ENCODE results near the gene ADCY6. TPM values are rescaled to one million over a fixed set of nuclear protein-coding genes. Genes with fewer than 3 reads are reported as not detected.

ADCY6 gene
- polyA plus RNA-seq, 3 donors = 0.03 to 0.29 TPM; not detected in 1

DNA sequence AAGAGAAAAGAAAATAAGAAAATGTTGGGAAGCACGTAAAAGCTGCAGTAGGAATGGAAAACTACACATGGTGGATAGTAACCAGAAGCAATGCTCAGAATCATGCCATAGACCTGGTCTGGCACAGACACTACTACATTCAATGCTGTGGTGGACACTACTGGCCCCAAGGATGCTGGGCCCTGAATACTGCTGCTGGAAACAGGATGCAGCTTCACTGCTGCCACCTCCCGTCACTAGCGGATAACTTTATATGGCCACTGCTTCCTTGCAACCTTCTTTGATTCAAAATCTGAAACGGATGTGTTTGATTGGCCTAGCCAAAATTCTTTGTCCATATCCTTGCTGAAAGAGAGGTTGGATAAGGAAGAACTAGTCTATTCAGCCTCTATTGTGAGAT is 30.7 kb downstream of the ADCY6 start:
- H3K9ac ChIP-seq (ENCODE audit: insufficient read depth, low read length, poor library complexity, severe bottlenecking) = no peak overlapping the region
- no peaks in the 10 kb centered on the region for H3K9me3 ChIP-seq (replicated peaks in 1 of 2; ENCODE audit: control insufficient read depth in 1 of 2, insufficient read depth in 1 of 2, low read length in 2 of 2)
- Mint-ChIP-seq H3K36me3 (no peaks in the 10 kb centered on the region), H3K27me3 (ENCODE audit: low read depth in 3 of 3) (peaks cover 0 to 3% (median 2%) of the 10 kb centered on the region in 3 donors), H3K27ac (no peak overlapping the region), H3K4me1 (no peaks in the 10 kb centered on the region), H3K4me3 (no peak overlapping the region), H3K9me3 (peaks cover 0 to 3% (median 0%) of the 10 kb centered on the region in 7 donors)
- no peak for DNase-seq
- no peaks in the 10 kb centered on the region for H3K4me1 ChIP-seq (ENCODE audit: control insufficient read depth in 1 of 2, insufficient read depth in 2 of 2, low read length in 2 of 2)
- no peak overlapping the region for H2AFZ ChIP-seq (ENCODE audit: insufficient read depth, low read depth, low read length, poor library complexity, severe bottlenecking)
- H3K36me3 ChIP-seq (replicated peaks in 1 of 2; ENCODE audit: control insufficient read depth in 1 of 2, insufficient read depth in 2 of 2, low read length in 2 of 2) = no peaks in the 10 kb centered on the region
- TF ChIP-seq, protein P1, sequence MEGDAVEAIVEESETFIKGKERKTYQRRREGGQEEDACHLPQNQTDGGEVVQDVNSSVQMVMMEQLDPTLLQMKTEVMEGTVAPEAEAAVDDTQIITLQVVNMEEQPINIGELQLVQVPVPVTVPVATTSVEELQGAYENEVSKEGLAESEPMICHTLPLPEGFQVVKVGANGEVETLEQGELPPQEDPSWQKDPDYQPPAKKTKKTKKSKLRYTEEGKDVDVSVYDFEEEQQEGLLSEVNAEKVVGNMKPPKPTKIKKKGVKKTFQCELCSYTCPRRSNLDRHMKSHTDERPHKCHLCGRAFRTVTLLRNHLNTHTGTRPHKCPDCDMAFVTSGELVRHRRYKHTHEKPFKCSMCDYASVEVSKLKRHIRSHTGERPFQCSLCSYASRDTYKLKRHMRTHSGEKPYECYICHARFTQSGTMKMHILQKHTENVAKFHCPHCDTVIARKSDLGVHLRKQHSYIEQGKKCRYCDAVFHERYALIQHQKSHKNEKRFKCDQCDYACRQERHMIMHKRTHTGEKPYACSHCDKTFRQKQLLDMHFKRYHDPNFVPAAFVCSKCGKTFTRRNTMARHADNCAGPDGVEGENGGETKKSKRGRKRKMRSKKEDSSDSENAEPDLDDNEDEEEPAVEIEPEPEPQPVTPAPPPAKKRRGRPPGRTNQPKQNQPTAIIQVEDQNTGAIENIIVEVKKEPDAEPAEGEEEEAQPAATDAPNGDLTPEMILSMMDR (IDR thresholded peaks at IDR 0.05) = no peak
- no peak overlapping the region for H3K4me3 ChIP-seq (replicated peaks in 1 of 3; ENCODE audit: low read depth in 2 of 3, low read length in 3 of 3)
- no peaks in the 10 kb centered on the region for H3K79me2 ChIP-seq (ENCODE audit: insufficient read depth, low read length)
- H3K27ac ChIP-seq (ENCODE audit: low read depth in 1 of 2, low read length in 2 of 2) = no peak overlapping the region
- intact Hi-C loops (cut with micrococcal nuclease) = no loop called here
- no peak overlapping the region for H3K4me2 ChIP-seq (replicated peaks; ENCODE audit: extremely low read depth, low read length, poor library complexity, severe bottlenecking)
- H4K20me1 ChIP-seq (ENCODE audit: insufficient read depth, low read length) = no peaks in the 10 kb centered on the region
- H3K27me3 ChIP-seq (ENCODE audit: control insufficient read depth in 2 of 2, insufficient read depth in 2 of 2, low read length in 2 of 2) = no peaks in the 10 kb centered on the region
- no CpG with 5 or more reads among the region's 4 CpGs for WGBS (ENCODE audit: insufficient coverage)

DNA sequence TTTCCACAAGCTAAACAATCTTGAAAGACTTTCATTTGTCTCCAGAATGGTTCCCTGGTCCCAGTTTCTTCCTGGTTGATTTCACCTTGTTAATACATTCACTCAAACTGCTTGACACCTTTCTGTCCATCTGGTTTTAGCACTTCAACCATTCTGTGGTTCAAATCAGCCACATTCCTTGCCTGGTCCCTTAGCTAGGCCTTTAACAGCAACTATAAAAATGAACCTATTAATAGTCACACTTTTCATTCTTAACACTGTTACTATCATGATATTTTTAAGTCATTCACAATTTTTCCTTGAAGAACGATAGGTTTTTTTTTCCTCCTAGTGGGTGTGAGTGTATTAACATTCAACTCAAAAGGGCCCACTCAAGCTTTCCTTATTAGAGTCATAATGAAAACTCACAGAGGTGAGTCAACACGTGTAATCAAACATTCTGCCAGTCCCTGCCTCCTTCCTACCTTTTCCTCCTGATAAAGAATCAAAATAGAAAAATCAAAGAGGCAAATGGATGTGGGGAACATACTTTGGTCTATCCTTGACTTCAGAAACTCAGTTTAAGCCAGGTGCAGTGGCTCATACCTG is 38.0 kb downstream of the ADCY6 start:
- H3K4me1 ChIP-seq (ENCODE audit: control insufficient read depth in 1 of 2, insufficient read depth in 2 of 2, low read length in 2 of 2) = no peaks in the 10 kb centered on the region
- H3K36me3 ChIP-seq (replicated peaks in 1 of 2; ENCODE audit: control insufficient read depth in 1 of 2, insufficient read depth in 2 of 2, low read length in 2 of 2) = no peaks in the 10 kb centered on the region
- no peaks in the 10 kb centered on the region for H3K27me3 ChIP-seq (ENCODE audit: control insufficient read depth in 2 of 2, insufficient read depth in 2 of 2, low read length in 2 of 2)
- intact Hi-C loops (cut with micrococcal nuclease) = loop anchor here in 1 of 2 donors (5.0 kb wide), 1 partner anchor 46 kb away; no protein-coding TSS in a partner anchor
- peaks cover 0 to 1% (median 0%) of the 10 kb centered on the region in 7 donors for H3K9me3 Mint-ChIP-seq
- peak overlapping the region in 1 of 7 donors; percentile 50 for H3K27ac Mint-ChIP-seq
- H3K9ac ChIP-seq (ENCODE audit: insufficient read depth, low read length, poor library complexity, severe bottlenecking) = no peak overlapping the region
- DNase-seq = no peak
- no peaks in the 10 kb centered on the region for H3K36me3 Mint-ChIP-seq
- no peak overlapping the region for H3K27ac ChIP-seq (ENCODE audit: low read depth in 1 of 2, low read length in 2 of 2)
- H3K4me3 ChIP-seq (replicated peaks in 1 of 3; ENCODE audit: low read depth in 2 of 3, low read length in 3 of 3) = no peak overlapping the region
- no peak overlapping the region for H3K4me2 ChIP-seq (replicated peaks; ENCODE audit: extremely low read depth, low read length, poor library complexity, severe bottlenecking)
- no peaks in the 10 kb centered on the region for H4K20me1 ChIP-seq (ENCODE audit: insufficient read depth, low read length)
- peaks cover 3% of the 10 kb centered on the region for H3K4me1 Mint-ChIP-seq
- no peak overlapping the region for H3K4me3 Mint-ChIP-seq
- WGBS (ENCODE audit: insufficient coverage) = no CpG with 5 or more reads among the region's 2 CpGs
- peaks cover 0 to 2% (median 2%) of the 10 kb centered on the region in 3 donors for H3K27me3 Mint-ChIP-seq (ENCODE audit: low read depth in 3 of 3)
- TF ChIP-seq, protein P1 (IDR thresholded peaks at IDR 0.05) = no peak
- no peak overlapping the region for H2AFZ ChIP-seq (ENCODE audit: insufficient read depth, low read depth, low read length, poor library complexity, severe bottlenecking)
- H3K9me3 ChIP-seq (replicated peaks in 1 of 2; ENCODE audit: control insufficient read depth in 1 of 2, insufficient read depth in 1 of 2, low read length in 2 of 2) = no peaks in the 10 kb centered on the region
- H3K79me2 ChIP-seq (ENCODE audit: insufficient read depth, low read length) = no peaks in the 10 kb centered on the region

Data from CD14-positive monocyte (primary cell).